Mucosa of rectum (tissue), 2 donors: ENCODE data around the gene B3GAT1.
"Not testable (repeated sequence)": the region's sequence is repeated elsewhere in the genome, so short reads cannot be mapped to it uniquely, and the experiment has no call there.

Experiments used
- H3K27ac ChIP-seq, 2 donors: one replicate each; pipeline ENCODE4 v1.7.0; 2013; ENCODE audit warnings: inconsistent platforms in 2 of 2, low read depth in 2 of 2, low read length in 2 of 2
- H3K27me3 ChIP-seq, 2 donors: one replicate each; pipeline ENCODE4 v1.7.0; 2013; ENCODE audit warnings: low read length in 2 of 2; ENCODE audit not compliant: control insufficient read depth in 2 of 2, insufficient read depth in 2 of 2
- H3K36me3 ChIP-seq, 2 donors: one replicate each; pipeline ENCODE4 v1.7.0; 2013; ENCODE audit warnings: low read length in 2 of 2; ENCODE audit not compliant: control insufficient read depth in 2 of 2, insufficient read depth in 2 of 2
- H3K4me1 ChIP-seq, 2 donors: one replicate each; pipeline ENCODE4 v1.7.0; 2013; ENCODE audit warnings: low read length in 2 of 2, mild to moderate bottlenecking in 1 of 2; ENCODE audit not compliant: control insufficient read depth in 2 of 2, insufficient read depth in 2 of 2
- H3K4me3 ChIP-seq, 2 donors: one replicate each; pipeline ENCODE4 v1.7.0; 2013; ENCODE audit warnings: low read length in 2 of 2
- H3K9ac ChIP-seq, 2 donors: one replicate each; pipeline ENCODE4 v1.7.0; 2013; ENCODE audit warnings: low read length in 2 of 2, low read depth in 1 of 2, mild to moderate bottlenecking in 1 of 2
- H3K9me3 ChIP-seq, 2 donors: one replicate each; pipeline ENCODE4 v1.7.0; 2013; ENCODE audit warnings: low read length in 2 of 2; ENCODE audit not compliant: control insufficient read depth in 2 of 2
- donor health status: healthy.
- donor health status: Normal muscosa, but diverticular disease.

The B3GAT1 gene

DNA sequence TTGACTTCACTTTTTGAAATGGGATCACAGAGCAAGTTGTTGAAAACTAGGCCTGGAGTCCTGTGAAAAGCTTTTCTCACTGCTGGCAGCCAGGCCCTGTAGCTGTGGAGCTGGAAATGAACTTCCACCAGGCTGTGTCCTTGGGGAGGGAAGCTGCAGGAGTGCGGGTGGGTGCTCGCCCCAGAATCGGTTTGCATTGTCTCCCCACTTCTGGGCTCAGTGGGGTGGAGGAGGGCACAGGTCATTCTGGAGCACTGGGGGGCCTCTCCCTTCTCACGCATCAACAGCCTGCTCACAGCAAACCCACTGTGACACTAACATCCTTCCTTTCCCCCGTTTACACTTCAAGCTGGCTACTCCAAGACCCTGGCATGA, 65.1 kb downstream of the B3GAT1 start:
- Histone ChIP-seq H3K4me1 (no peaks in the 10 kb centered on the region), H3K27me3 (no peaks in the 10 kb centered on the region), H3K27ac (no peak overlapping the region), H3K36me3 (no peaks in the 10 kb centered on the region), H3K9ac (no peak overlapping the region), H3K9me3 (no peaks in the 10 kb centered on the region), H3K4me3 (no peak overlapping the region)

DNA sequence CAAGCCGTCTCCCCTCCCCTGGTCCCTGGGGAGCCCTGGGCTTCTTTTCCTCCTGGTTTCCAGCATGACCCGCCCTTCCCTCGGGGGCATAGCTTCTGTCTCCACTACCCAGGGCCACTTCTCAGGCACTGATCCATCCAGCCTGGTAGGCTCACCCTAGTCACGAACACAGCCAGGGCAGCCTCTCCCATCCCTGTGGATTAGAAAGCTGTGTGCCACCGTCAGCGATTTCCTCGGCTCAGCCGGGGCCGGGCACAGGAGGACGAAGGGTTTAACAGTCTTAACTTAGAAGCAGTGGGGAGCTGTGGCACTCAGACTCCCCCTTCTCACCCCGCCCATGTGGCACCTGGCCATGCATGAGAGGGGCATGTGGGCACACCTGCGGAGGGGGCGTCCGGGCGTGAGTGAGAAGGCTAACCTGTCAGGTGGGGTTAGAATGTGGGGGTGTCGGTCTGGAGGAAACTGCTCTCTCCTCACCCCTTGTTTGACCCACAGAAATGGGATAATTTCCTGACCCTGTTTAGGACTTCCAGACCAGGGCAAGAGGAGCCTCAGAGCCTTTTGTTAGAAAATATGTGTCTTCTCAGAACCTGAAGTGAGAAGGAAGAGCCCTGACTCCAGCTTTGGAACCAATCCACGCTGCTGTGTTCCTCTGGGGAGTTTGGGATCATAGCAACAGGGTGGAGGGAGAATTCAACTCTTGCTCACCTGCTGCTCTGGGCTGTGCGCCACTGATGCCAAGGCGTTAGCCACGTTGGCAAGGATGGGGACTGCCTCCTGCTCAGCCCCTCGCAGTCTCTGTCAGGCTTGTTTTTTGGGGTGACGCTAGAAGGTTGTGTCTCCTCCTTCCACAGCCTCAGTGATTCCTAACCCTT, 65.7 kb downstream of the B3GAT1 start:
- no peaks in the 10 kb centered on the region for H3K36me3 ChIP-seq

DNA sequence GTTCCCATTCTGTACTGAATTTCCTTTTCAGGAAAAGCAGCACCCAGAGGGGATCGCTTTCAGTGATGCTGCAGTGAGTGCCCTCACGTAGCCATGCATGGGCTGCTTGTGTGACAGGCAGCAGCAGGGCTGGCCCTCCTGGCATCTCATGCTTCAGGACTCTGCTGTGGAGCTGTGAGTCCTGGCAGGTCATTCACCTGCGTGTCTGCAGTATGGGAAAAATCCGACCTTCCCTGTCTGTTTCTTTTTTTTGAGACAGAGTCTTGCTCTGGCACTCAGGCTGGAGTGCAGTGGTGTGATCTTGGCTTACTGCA, 66.8 kb downstream of the B3GAT1 start:
- H3K9me3 ChIP-seq = no peaks in the 10 kb centered on the region
- H3K4me3 ChIP-seq = no peak overlapping the region
- H3K9ac ChIP-seq = no peak overlapping the region
- no peaks in the 10 kb centered on the region for H3K36me3 ChIP-seq
- H3K27ac ChIP-seq = no peak overlapping the region
- peaks cover 0 to 10% of the 10 kb centered on the region in 2 donors for H3K4me1 ChIP-seq
- H3K27me3 ChIP-seq = no peaks in the 10 kb centered on the region

More for the DNA sequence above, 65.7 kb downstream of the B3GAT1 start:
- H3K9ac ChIP-seq = no peak overlapping the region
- H3K27ac ChIP-seq = no peak overlapping the region
- H3K4me1 ChIP-seq = no peaks in the 10 kb centered on the region
- H3K27me3 ChIP-seq = no peaks in the 10 kb centered on the region
- no peak overlapping the region for H3K4me3 ChIP-seq
- H3K9me3 ChIP-seq = no peaks in the 10 kb centered on the region

DNA sequence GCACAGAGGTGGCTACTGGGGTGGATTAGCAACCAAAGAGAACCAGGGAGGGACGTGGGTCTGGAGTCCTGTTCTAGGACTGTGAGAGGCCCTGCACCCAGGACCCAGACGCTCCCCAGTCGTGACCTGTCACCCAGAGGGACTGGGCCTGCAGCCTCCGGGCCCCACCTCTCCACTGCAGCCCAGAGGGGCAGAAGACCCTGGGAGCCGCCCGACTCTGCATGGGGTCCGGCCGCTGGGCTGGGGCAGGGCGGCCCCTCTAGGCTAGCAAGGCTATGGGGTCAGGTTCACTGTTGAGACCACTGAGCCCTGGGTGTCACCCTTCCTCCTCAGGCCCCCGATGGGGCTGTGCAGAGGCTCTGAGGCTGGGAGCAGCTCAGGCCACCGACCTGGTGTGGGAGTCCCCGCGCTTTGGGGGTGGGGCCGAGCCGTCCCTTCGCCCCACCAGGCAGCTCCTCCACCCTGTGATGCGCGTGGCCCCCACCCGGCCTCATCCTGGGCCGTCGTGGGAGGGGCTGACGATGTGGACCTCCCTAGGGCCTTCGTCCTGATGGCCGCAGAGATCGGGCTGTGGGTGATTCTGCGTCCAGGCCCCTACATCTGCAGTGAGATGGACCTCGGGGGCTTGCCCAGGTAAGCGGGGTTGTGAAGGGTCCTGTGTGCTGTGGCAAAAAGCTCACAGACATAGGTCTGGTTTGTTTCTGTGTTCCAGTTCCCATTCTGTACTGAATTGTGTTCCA, 67.4 kb downstream of the B3GAT1 start:
- not testable (repeated sequence) for H3K36me3 ChIP-seq, H3K4me3 ChIP-seq, H3K27me3 ChIP-seq, H3K9ac ChIP-seq, H3K27ac ChIP-seq, H3K9me3 ChIP-seq
- peaks cover 0 to 15% of the 10 kb centered on the region in 2 donors for H3K4me1 ChIP-seq

DNA sequence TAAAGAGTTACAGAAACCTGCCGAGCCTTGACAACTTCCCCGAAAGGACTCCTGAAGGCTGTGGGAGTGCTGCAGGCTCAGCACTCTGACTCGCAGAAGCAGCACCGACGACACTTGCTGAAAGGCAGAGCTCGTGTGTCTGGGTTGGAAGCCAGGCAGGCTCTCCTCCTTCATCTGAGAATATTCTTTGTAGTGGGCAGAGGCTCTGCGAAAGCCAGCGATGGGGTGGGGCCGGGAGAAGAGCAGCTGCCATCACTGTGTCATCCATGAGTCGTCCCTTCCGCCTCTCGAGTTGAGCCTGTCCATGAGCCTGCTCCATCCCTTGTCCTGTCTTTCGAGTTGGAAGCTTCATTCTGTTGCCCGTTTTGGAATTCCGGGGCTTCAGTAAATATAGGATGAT, 68.4 kb downstream of the B3GAT1 start:
- H3K9me3 ChIP-seq = no peaks in the 10 kb centered on the region

DNA sequence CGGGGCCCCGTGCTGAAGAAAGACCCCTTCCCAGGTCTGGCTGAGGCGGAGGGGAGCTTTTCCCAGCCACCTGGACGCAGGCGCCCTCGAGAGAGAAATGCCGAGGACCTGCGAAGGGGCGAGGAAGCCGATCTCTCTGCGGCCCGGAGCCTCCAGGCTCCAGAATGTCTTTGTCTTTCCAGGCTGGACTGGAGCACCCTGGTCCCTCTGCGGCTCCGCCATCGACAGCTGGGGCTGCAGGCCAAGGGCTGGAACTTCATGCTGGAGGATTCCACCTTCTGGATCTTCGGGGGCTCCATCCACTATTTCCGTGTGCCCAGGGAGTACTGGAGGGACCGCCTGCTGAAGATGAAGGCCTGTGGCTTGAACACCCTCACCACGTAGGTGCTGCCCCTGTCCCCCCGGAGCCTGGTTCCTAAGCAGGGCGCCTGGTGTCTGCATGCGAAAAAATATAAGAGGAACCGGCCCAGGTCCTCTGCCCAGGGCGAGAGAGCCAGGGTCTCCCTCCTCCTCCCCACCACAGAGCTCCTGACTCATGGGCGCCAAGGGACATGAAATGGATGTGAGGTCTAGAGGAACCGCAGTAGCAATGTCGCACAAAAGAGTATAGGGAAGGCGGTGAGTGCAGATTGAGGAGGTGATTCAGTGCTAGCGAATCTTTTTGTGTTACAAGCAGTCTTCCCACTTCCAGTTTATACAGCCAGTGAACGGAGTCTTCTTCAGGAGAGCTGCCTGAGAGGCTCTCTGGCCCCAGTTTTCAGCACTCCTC, 69.3 kb downstream of the B3GAT1 start:
- H3K9me3 ChIP-seq = no peaks in the 10 kb centered on the region
- no peak overlapping the region for H3K9ac ChIP-seq
- H3K4me1 ChIP-seq = peaks cover 0 to 21% of the 10 kb centered on the region in 2 donors
- H3K27ac ChIP-seq = no peak overlapping the region
- H3K36me3 ChIP-seq = no peaks in the 10 kb centered on the region
- no peaks in the 10 kb centered on the region for H3K27me3 ChIP-seq
- no peak overlapping the region for H3K4me3 ChIP-seq

More for the DNA sequence above, 68.4 kb downstream of the B3GAT1 start:
- H3K9ac ChIP-seq = no peak overlapping the region
- H3K4me1 ChIP-seq = peaks cover 0 to 21% of the 10 kb centered on the region in 2 donors
- no peak overlapping the region for H3K27ac ChIP-seq
- H3K4me3 ChIP-seq = no peak overlapping the region
- no peaks in the 10 kb centered on the region for H3K27me3 ChIP-seq
- no peaks in the 10 kb centered on the region for H3K36me3 ChIP-seq

DNA sequence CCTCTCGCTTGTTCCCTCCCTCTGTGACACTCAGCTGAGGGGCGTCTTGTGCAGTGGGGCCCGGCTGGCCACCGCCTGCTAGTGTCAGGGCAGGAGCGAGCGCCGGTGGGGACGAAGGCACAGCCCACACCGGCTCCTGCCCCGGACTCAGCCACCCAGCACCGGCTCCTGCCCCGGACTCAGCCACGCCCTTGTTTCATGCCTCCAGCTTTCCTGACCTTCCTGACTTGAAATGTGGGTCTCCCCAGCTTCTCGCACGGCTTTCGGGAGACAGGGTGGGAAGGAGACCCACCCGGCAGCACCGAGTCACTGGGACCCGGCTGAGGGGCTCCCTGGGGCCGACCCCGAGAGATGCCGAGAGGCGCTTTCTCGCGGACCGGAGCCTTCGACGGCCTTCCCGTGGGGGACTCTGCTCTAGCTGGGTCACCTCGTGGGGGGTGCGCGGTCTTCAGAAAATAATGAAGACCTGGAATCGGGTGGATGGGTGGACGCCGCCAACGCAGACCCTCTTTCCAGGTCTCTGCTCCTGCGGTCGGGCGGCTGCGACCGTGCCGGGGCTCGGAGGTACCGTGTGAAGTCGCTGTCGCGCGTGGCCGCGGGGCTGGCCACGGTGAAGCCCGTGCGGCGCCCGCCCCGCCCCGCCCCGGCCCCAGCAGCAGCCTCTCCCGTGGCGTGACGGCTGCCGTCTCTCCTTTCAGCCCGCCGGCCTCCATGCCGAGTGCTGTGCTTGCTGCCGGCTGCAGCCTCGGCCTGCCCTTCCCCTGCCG, 70.1 kb downstream of the B3GAT1 start:
- Histone ChIP-seq H3K4me1 (peaks cover 0 to 21% of the 10 kb centered on the region in 2 donors), H3K27ac (no peak overlapping the region), H3K27me3 (no peaks in the 10 kb centered on the region), H3K36me3 (no peaks in the 10 kb centered on the region), H3K9ac (no peak overlapping the region), H3K4me3 (no peak overlapping the region), H3K9me3 (no peaks in the 10 kb centered on the region)

DNA sequence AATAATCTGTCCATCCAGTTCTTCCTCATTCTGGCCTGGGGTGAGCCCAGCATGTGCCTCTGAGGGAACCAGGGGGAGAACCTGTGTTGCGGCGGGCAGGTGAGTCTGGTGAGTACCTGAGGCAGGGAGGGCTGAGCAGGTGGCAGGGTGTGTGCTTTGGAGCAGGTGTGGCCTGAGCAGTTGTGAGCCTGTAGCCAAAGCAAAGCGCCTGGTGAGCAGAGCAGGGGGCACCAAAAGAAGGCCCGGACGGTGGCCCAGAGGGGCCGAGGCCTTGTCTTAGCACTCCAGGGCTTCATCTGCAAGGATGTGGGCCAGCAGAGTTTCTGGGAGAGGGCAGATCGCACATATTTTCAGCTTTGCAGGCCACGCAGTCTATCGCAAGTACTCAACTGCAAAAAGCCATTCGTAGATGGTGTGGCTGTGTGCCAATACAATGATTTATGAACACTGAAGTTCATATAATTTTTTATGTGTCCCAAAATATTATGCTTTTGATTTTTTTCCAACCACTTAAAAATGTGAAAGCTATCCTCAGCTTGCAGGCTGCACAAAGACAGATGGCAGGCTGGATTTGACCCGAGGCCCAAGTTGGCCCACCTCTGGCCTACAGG, 71.6 kb downstream of the B3GAT1 start:
- H3K27ac ChIP-seq = peak overlapping the region; percentile 75 to 77
- H3K27me3 ChIP-seq = no peaks in the 10 kb centered on the region
- peak overlapping the region in 1 of 2 donors; percentile 18 for H3K9ac ChIP-seq
- peak overlapping the region; percentile 11 to 19 for H3K4me3 ChIP-seq
- no peaks in the 10 kb centered on the region for H3K36me3 ChIP-seq
- peaks cover 0 to 21% of the 10 kb centered on the region in 2 donors for H3K4me1 ChIP-seq
- no peaks in the 10 kb centered on the region for H3K9me3 ChIP-seq

DNA sequence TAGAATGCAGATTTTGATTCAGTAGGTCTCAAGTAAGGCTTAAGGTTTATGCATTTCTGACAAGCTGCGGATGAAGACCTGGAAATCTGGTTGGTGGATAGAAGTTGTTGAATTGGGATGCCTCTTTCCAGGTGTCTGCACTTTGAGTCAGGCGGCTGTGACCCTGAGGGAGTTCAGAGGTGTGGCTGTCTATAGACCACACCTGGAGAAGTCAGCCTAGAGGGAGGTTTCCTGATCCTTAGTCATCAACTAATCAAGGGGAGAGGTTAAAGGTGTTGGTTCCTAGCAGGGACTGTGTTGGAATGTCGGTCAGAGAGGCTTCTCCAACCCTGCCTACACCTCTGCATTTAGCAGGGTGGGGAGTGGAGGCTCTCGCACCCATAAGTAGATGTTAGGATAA, 72.3 kb downstream of the B3GAT1 start:
- Histone ChIP-seq H3K36me3 (no peaks in the 10 kb centered on the region), H3K4me3 (peak overlapping the region in 1 of 2 donors; percentile 11), H3K4me1 (peaks cover 0 to 21% of the 10 kb centered on the region in 2 donors)

More for the DNA sequence above, 72.3 kb downstream of the B3GAT1 start:
- H3K27me3 ChIP-seq = no peaks in the 10 kb centered on the region
- H3K9ac ChIP-seq = peak overlapping the region in 1 of 2 donors; percentile 18
- H3K9me3 ChIP-seq = no peaks in the 10 kb centered on the region
- H3K27ac ChIP-seq = peak overlapping the region; percentile 75 to 77
